Activated CD8-positive, alpha-beta T cell treated with anti-CD3 and anti-CD28 coated beads for 36 hours (primary cell): Measurements from ENCODE around the gene LARGE1. TPM values are rescaled to one million over a fixed set of nuclear protein-coding genes. Genes with fewer than 3 reads are reported as not detected.

Experiments used
- ATAC-seq: fragments of 200-7000 bp; cut with Tn5 transposase; one replicate; pipeline ENCODE4 v1.10.0; 2021; ENCODE audit warnings: mild to moderate bottlenecking, moderate library complexity
- CTCF ChIA-PET: fragments of 350-600 bp; sonication (Branson Sonifier 250); formaldehyde crosslinking; loops from one replicate; lab custom pipeline; 2021; ENCODE audit warnings: antibody characterized with exemption; lab: Charles Lee
- POLR2A ChIA-PET: fragments of 350-600 bp; sonication (Branson Sonifier 250); formaldehyde crosslinking; loops from one replicate; lab custom pipeline; 2021; ENCODE audit warnings: antibody characterized with exemption; lab: Charles Lee
- DNase-seq: peaks from one replicate; pipeline ENCODE4 v3.0.0-alpha.2; 2020
- H3K27ac Mint-ChIP-seq: one replicate; pipeline ENCODE4 v1.8.0; 2021; ENCODE audit warnings: mild to moderate bottlenecking, mixed read lengths
- H3K27me3 Mint-ChIP-seq: one replicate; pipeline ENCODE4 v1.8.0; 2021; ENCODE audit warnings: mixed read lengths
- H3K36me3 Mint-ChIP-seq: one replicate; pipeline ENCODE4 v1.8.0; 2021; ENCODE audit warnings: low read depth, mixed read lengths
- H3K4me1 Mint-ChIP-seq: one replicate; pipeline ENCODE4 v1.8.0; 2021; ENCODE audit warnings: low read depth, mixed read lengths
- H3K4me3 Mint-ChIP-seq: one replicate; pipeline ENCODE4 v1.8.0; 2021; ENCODE audit warnings: mild to moderate bottlenecking, moderate library complexity, mixed read lengths
- H3K9me3 Mint-ChIP-seq: one replicate; pipeline ENCODE4 v1.8.0; 2021; ENCODE audit warnings: mixed read lengths
- intact Hi-C: fragments of 100-400 bp; cut with micrococcal nuclease; formaldehyde crosslinking; loops from one replicate; pipeline ENCODE4 v1.10.0; 2022
- total RNA-seq, 2 experiments: library from RNA; stranded (reverse); gene quantifications; one replicate each; pipeline ENCODE4 v1.2.3, GENCODE V29; 2021
- TF ChIP-seq, protein P1 (sequence below): fragments of 200-600 bp; IDR thresholded peaks from one replicate; pipeline ENCODE4 v1.8.0; 2022; ENCODE audit warnings: antibody characterized with exemption, mild to moderate bottlenecking

LARGE1 gene
- total RNA-seq, 2 experiments from 2014 or later: 0.31 to 0.32 TPM

GRCh38 chr22:33879796-33880195, 40.5 kb downstream of the LARGE1 start:
- Mint-ChIP-seq H3K27me3 (peaks cover 3% of the 10 kb centered on the region), H3K4me3 (no peak overlapping the region), H3K4me1 (no peaks in the 10 kb centered on the region), H3K9me3 (no peaks in the 10 kb centered on the region), H3K27ac (no peak overlapping the region), H3K36me3 (no peaks in the 10 kb centered on the region)
- no peak for DNase-seq
- intact Hi-C loops: no loop called here
- ChIA-PET POLR2A (no interaction called here), CTCF (no interaction called here)
- TF ChIP-seq, protein P1, sequence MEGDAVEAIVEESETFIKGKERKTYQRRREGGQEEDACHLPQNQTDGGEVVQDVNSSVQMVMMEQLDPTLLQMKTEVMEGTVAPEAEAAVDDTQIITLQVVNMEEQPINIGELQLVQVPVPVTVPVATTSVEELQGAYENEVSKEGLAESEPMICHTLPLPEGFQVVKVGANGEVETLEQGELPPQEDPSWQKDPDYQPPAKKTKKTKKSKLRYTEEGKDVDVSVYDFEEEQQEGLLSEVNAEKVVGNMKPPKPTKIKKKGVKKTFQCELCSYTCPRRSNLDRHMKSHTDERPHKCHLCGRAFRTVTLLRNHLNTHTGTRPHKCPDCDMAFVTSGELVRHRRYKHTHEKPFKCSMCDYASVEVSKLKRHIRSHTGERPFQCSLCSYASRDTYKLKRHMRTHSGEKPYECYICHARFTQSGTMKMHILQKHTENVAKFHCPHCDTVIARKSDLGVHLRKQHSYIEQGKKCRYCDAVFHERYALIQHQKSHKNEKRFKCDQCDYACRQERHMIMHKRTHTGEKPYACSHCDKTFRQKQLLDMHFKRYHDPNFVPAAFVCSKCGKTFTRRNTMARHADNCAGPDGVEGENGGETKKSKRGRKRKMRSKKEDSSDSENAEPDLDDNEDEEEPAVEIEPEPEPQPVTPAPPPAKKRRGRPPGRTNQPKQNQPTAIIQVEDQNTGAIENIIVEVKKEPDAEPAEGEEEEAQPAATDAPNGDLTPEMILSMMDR: no peak
- ATAC-seq: no peak

DNA sequence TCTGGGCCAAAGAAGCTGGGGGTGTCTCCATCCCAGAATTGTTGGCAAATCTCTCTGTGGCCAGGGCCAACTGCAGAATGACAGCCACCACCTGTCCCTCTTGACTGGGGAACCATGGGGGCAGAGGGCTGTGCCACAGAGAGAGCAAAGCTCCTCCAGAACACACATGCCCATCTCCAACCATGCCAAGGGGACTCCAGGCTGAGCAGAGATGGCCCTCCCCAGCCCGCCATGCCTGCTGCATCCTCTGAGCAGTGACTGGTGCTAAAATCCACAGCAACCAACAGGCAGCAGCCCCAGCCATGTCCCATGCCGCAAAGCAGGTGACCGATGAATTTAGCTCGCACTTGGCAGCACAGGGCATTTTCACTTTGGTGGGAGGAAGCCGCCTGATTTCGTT, 45.0 kb downstream of the LARGE1 start:
- DNase-seq: no peak
- H3K9me3 Mint-ChIP-seq: no peaks in the 10 kb centered on the region
- POLR2A ChIA-PET: no interaction called here
- H3K4me3 Mint-ChIP-seq: no peak overlapping the region
- H3K4me1 Mint-ChIP-seq: no peaks in the 10 kb centered on the region
- no peak for ATAC-seq
- intact Hi-C loops: no loop called here
- H3K36me3 Mint-ChIP-seq: no peaks in the 10 kb centered on the region
- no peaks in the 10 kb centered on the region for H3K27me3 Mint-ChIP-seq
- TF ChIP-seq, protein P1: no peak
- no peak overlapping the region for H3K27ac Mint-ChIP-seq
- CTCF ChIA-PET: no interaction called here

DNA sequence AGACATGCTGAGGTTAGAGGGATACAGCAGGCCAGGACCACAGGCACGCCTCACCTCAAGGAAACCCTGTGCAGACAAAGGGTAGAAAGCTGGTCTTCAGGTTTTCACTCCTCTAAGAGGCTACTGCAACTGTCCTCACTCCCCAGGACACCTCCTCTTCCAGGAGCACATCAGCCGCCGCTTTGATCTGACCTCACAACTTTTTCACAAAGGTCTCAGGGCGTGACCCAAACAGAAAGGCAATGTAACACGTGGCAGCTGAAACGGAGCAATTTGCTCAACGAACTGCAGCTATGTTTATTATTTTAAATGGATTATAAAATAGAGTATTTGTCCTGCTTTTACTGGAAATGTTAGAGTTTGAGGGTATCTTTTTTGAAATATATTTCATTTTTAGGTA, 46.1 kb downstream of the LARGE1 start:
- Mint-ChIP-seq H3K4me1 (no peaks in the 10 kb centered on the region), H3K27ac (no peak overlapping the region), H3K9me3 (no peaks in the 10 kb centered on the region), H3K4me3 (no peak overlapping the region), H3K36me3 (no peaks in the 10 kb centered on the region), H3K27me3 (no peaks in the 10 kb centered on the region)
- CTCF ChIA-PET: no interaction called here
- POLR2A ChIA-PET: no interaction called here
- intact Hi-C loops: no loop called here
- no peak for DNase-seq
- TF ChIP-seq, protein P1: no peak
- no peak for ATAC-seq

DNA sequence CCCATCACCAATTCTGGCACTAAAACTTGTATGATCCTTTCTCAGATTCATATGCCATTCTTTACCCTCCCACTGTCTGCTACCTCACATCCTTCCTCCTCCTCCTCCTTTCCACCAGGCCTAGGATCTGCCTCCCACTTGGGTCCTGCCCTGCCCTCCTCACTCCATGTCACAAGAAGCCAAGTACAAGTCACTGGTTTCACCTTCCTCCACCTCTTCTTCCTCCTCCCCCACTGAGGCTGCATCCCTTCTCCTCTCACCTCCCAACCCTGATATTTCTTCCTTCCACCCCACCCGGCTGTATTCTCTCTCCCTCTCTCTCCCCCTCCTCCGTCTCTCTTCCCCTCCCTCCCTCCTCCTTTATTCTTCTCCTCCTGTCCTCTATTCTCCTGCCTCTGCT, 46.6 kb downstream of the LARGE1 start:
- H3K4me3 Mint-ChIP-seq: no peak overlapping the region
- intact Hi-C loops: no loop called here
- TF ChIP-seq, protein P1: no peak
- H3K36me3 Mint-ChIP-seq: no peaks in the 10 kb centered on the region
- no peaks in the 10 kb centered on the region for H3K27me3 Mint-ChIP-seq
- no peaks in the 10 kb centered on the region for H3K9me3 Mint-ChIP-seq
- ChIA-PET POLR2A (no interaction called here), CTCF (no interaction called here)
- no peak overlapping the region for H3K27ac Mint-ChIP-seq
- no peaks in the 10 kb centered on the region for H3K4me1 Mint-ChIP-seq
- no peak for ATAC-seq
- no peak for DNase-seq

GRCh38 chr22:33873186-33873585, 47.1 kb downstream of the LARGE1 start:
- Mint-ChIP-seq H3K9me3 (no peaks in the 10 kb centered on the region), H3K27me3 (no peaks in the 10 kb centered on the region), H3K36me3 (no peaks in the 10 kb centered on the region), H3K4me1 (no peaks in the 10 kb centered on the region), H3K4me3 (no peak overlapping the region), H3K27ac (no peak overlapping the region)
- no peak for DNase-seq
- intact Hi-C loops: no loop called here
- TF ChIP-seq, protein P1: no peak
- no peak for ATAC-seq
- POLR2A ChIA-PET: no interaction called here
- CTCF ChIA-PET: no interaction called here
